Right lobe of liver (tissue), 6 donors: Measurements from ENCODE around the gene PAGE4. TPM values are rescaled to one million over a fixed set of nuclear protein-coding genes. Genes with fewer than 3 reads are reported as not detected.

Experiments
- ATAC-seq, 4 donors: fragments of 200-7000 bp; cut with Tn5 transposase; one replicate each; pipeline ENCODE4 v1.9.1; 2020; ENCODE audit warnings: mild to moderate bottlenecking in 4 of 4, moderate library complexity in 4 of 4
- DNase-seq, 3 donors: peaks; one replicate each; pipeline ENCODE4 v3.0.0-alpha.2; 2020
- H3K27ac ChIP-seq, 3 donors: fragments of 200-600 bp; one replicate each; pipeline ENCODE4 v1.8.0; 2022
- H3K27me3 ChIP-seq, 2 donors: fragments of 200-600 bp; one replicate each; pipeline ENCODE4 v1.8.0; 2022
- H3K36me3 ChIP-seq, 4 donors: fragments of 200-600 bp; sonication (generic) in 1 of 4; one replicate each; pipeline versions ENCODE4 v1.5.1 to v1.8.0; 2017 to 2022; ENCODE audit warnings: control low read depth in 1 of 4
- H3K4me1 ChIP-seq, 4 donors: fragments of 200-600 bp; sonication (generic) in 1 of 4; one replicate each; pipeline versions ENCODE4 v1.5.1 to v1.8.0; 2017 to 2022; ENCODE audit warnings: control low read depth in 1 of 4
- H3K4me3 ChIP-seq, 3 donors: fragments of 200-600 bp; one replicate each; pipeline ENCODE4 v1.8.0; 2022
- H3K9me3 ChIP-seq, 4 donors: fragments of 200-600 bp; sonication (generic) in 1 of 4; one replicate each; pipeline versions ENCODE4 v1.5.1 to v1.8.0; 2017 to 2022; ENCODE audit warnings: control low read depth in 1 of 4
- CTCF ChIP-seq, 4 donors: fragments of 200-600 bp in 3 of 4; fragments of 450-650 bp in 1 of 4; IDR thresholded peaks; one replicate each; pipeline versions ENCODE4 v1.5.1 to v1.8.0; 2016 to 2022; ENCODE audit warnings: antibody characterized with exemption in 4 of 4, mild to moderate bottlenecking in 2 of 4
- POLR2A ChIP-seq: fragments of 450-650 bp; IDR thresholded peaks from one replicate; pipeline ENCODE4 v1.6.1; 2017; ENCODE audit warnings: antibody characterized with exemption, mild to moderate bottlenecking
- WGBS: methylation state at CpG from one replicate; pipeline ENCODE4 v1.1.6; 2018; ENCODE audit warnings: low coverage, low lambda C conversion rate; ENCODE audit not compliant: insufficient coverage; ENCODE audit errors: missing lambda C conversion rate; 5-methylcytosine and 5-hydroxymethylcytosine counted together
- intact Hi-C, 2 donors: fragments of 100-400 bp; cut with DNase I; formaldehyde crosslinking; loops; one replicate each; pipeline versions ENCODE4 v1.11.2 to v1.14.1; 2022
- long read RNA-seq: library from polyadenylated mRNA; unstranded; transcript quantifications from one replicate; pipeline ENCODE4 v2.0.0, GENCODE V29; 2019
- total RNA-seq, 6 experiments: library from RNA; depleted of rRNA in 2 of 6; stranded (reverse); fragments of >200 nt in 2 of 6; fragmentation: NEBNext Ultra II Directional in 3 of 6; extraction: Animal tissue kit (Norgen Biotek cat#: 25700) in 3 of 6; gene quantifications; one replicate each; pipeline versions ENCODE4 v1.1.0 to v1.2.4, GENCODE V29; 2016 to 2023
- donor health status: DM: no; HTN: yes; CAD: no.
- donor health status: DM: no; HTN: no; CAD: no.
- donor health status: DM: no; HTN: no; CAD: no.
- donor health status: DM: no; HTN: yes; CAD: no.
- donor health status: DM: no; HTN: yes; CAD: no.

The PAGE4 gene
- under 1 TPM in 1 of 6 experiments, not detected in 5; 0.98 TPM for total RNA-seq
- long read RNA-seq = 0 reads

GRCh38 chrX:49829016-49829415 is at the start of gene PAGE4:
Gene PAGE4, plus strand, starts transcription at chrX:49829303. Its CDS starts 1,126 bp downstream, at chrX:49830429.
- no peak within 1 kb of the TSS for H3K27ac ChIP-seq
- intact Hi-C loops = no loop called here
- H3K4me3 ChIP-seq = no peak within 1 kb of the TSS
- no peaks in the 10 kb centered on the region for H3K4me1 ChIP-seq
- no peaks in the 10 kb centered on the region for H3K9me3 ChIP-seq
- 65% methylated on average over 7 of the region's 8 CpGs for WGBS
- ATAC-seq (no peak), DNase-seq (no peak)
- no peaks in the 10 kb centered on the region for H3K36me3 ChIP-seq
- TF ChIP-seq CTCF (IDR thresholded peaks at IDR 0.05) = no peak
- no peak for TF ChIP-seq POLR2A
- H3K27me3 ChIP-seq = no peaks in the 10 kb centered on the region

- H3K27me3 ChIP-seq = no peaks in the 10 kb centered on the region
- TF ChIP-seq POLR2A (no peak), CTCF (IDR thresholded peaks at IDR 0.05) (no peak)
- 20% methylated on average over 1 of the region's 1 CpG for WGBS
Measured at GRCh38 chrX:49784747-49785280, 44.3 kb upstream of the PAGE4 start.

GRCh38 chrX:49792376-49792775 is 36.7 kb upstream of the PAGE4 start:
- Histone ChIP-seq H3K4me3 (no peak overlapping the region), H3K27ac (no peak overlapping the region), H3K36me3 (no peaks in the 10 kb centered on the region), H3K9me3 (no peaks in the 10 kb centered on the region), H3K4me1 (no peaks in the 10 kb centered on the region), H3K27me3 (no peaks in the 10 kb centered on the region)
- TF ChIP-seq POLR2A (no peak), CTCF (IDR thresholded peaks at IDR 0.05) (no peak)
- 9% methylated on average over 1 of the region's 1 CpG for WGBS
- ATAC-seq (peak in 2 of 4 donors; percentile 58 to 62), DNase-seq (no peak)
- intact Hi-C loops = no loop called here

More at GRCh38 chrX:49784747-49785280, 44.3 kb upstream of the PAGE4 start:
- Histone ChIP-seq H3K4me1 (no peaks in the 10 kb centered on the region), H3K36me3 (no peaks in the 10 kb centered on the region), H3K9me3 (no peaks in the 10 kb centered on the region), H3K27ac (no peak overlapping the region), H3K4me3 (no peak overlapping the region)
- ATAC-seq (no peak), DNase-seq (no peak)
- intact Hi-C loops = no loop called here

- DNase-seq (no peak), ATAC-seq (no peak)
- H3K36me3 ChIP-seq = no peaks in the 10 kb centered on the region
- H3K27me3 ChIP-seq = no peaks in the 10 kb centered on the region
- TF ChIP-seq POLR2A (no peak), CTCF (IDR thresholded peaks at IDR 0.05) (no peak)
- H3K27ac ChIP-seq = no peak overlapping the region
- no peak overlapping the region for H3K4me3 ChIP-seq
- no peaks in the 10 kb centered on the region for H3K9me3 ChIP-seq
- H3K4me1 ChIP-seq = no peaks in the 10 kb centered on the region
- intact Hi-C loops = no loop called here
Measured at GRCh38 chrX:49793686-49794085, 35.4 kb upstream of the PAGE4 start.

GRCh38 chrX:49799828-49800227 is 29.3 kb upstream of the PAGE4 start:
- no peak overlapping the region for H3K4me3 ChIP-seq
- no peak overlapping the region for H3K27ac ChIP-seq
- H3K9me3 ChIP-seq = no peaks in the 10 kb centered on the region
- H3K36me3 ChIP-seq = no peaks in the 10 kb centered on the region
- intact Hi-C loops = no loop called here
- no peak for TF ChIP-seq POLR2A
- TF ChIP-seq CTCF (IDR thresholded peaks at IDR 0.05) = no peak
- no peak for DNase-seq
- WGBS = 90% methylated on average over 1 of the region's 1 CpG
- ATAC-seq = no peak
- no peaks in the 10 kb centered on the region for H3K27me3 ChIP-seq
- no peaks in the 10 kb centered on the region for H3K4me1 ChIP-seq
